ENCODE results near the gene CTIF.

Gene CTIF

GRCh38 chr18:48786455-48787202 is 247.8 kb downstream of the CTIF start:
- Histone ChIP-seq H3K9me3 (ENCODE audit: severe bottlenecking) (no peaks in the 10 kb centered on the region), H3K36me3 (ENCODE audit: low read depth) (no peaks in the 10 kb centered on the region; the same call in none of the 2 replicates), H3K4me3 (ENCODE audit: severe bottlenecking) (no peak overlapping the region), H3K27me3 (ENCODE audit: insufficient read depth, poor library complexity, severe bottlenecking) (no peaks in the 10 kb centered on the region), H3K27ac (ENCODE audit: poor library complexity, severe bottlenecking) (no peak overlapping the region), H3K4me1 (ENCODE audit: insufficient read depth, poor library complexity, severe bottlenecking) (no peaks in the 10 kb centered on the region)
- DNase-seq (ENCODE audit: low spot score) (peak; percentile 36), ATAC-seq (ENCODE audit: low read depth) (no peak)
- TF ChIP-seq CTCF (IDR thresholded peaks at IDR 0.05; ENCODE audit: poor library complexity, severe bottlenecking), result no peak

GRCh38 chr18:48787203-48788151 is 248.6 kb downstream of the CTIF start:
- Histone ChIP-seq H3K36me3 (ENCODE audit: low read depth) (no peaks in the 10 kb centered on the region; the same call in none of the 2 replicates), H3K27ac (ENCODE audit: poor library complexity, severe bottlenecking) (no peak overlapping the region), H3K4me3 (ENCODE audit: severe bottlenecking) (no peak overlapping the region), H3K27me3 (ENCODE audit: insufficient read depth, poor library complexity, severe bottlenecking) (no peaks in the 10 kb centered on the region), H3K4me1 (ENCODE audit: insufficient read depth, poor library complexity, severe bottlenecking) (no peaks in the 10 kb centered on the region), H3K9me3 (ENCODE audit: severe bottlenecking) (no peaks in the 10 kb centered on the region)
- no peak for TF ChIP-seq CTCF (IDR thresholded peaks at IDR 0.05; ENCODE audit: poor library complexity, severe bottlenecking)
- ATAC-seq (ENCODE audit: low read depth) (no peak), DNase-seq (ENCODE audit: low spot score) (peak; percentile 25)

- H3K27me3 ChIP-seq (ENCODE audit: insufficient read depth, poor library complexity, severe bottlenecking), result no peaks in the 10 kb centered on the region
- TF ChIP-seq CTCF (IDR thresholded peaks at IDR 0.05; ENCODE audit: poor library complexity, severe bottlenecking), result no peak
- H3K4me1 ChIP-seq (ENCODE audit: insufficient read depth, poor library complexity, severe bottlenecking), result no peaks in the 10 kb centered on the region
- peak; percentile 17 for DNase-seq (ENCODE audit: low spot score)
- H3K4me3 ChIP-seq (ENCODE audit: severe bottlenecking), result no peak overlapping the region
- no peak for ATAC-seq (ENCODE audit: low read depth)
- no peaks in the 10 kb centered on the region for H3K9me3 ChIP-seq (ENCODE audit: severe bottlenecking)
- no peak overlapping the region for H3K27ac ChIP-seq (ENCODE audit: poor library complexity, severe bottlenecking)
- no peaks in the 10 kb centered on the region; the same call in none of the 2 replicates for H3K36me3 ChIP-seq (ENCODE audit: low read depth)
Measured at GRCh38 chr18:48788373-48788772, 249.5 kb downstream of the CTIF start.

GRCh38 chr18:48789259-48789812 is 250.5 kb downstream of the CTIF start:
- no peak for TF ChIP-seq CTCF (IDR thresholded peaks at IDR 0.05; ENCODE audit: poor library complexity, severe bottlenecking)
- Histone ChIP-seq H3K4me3 (ENCODE audit: severe bottlenecking) (no peak overlapping the region), H3K4me1 (ENCODE audit: insufficient read depth, poor library complexity, severe bottlenecking) (no peaks in the 10 kb centered on the region), H3K9me3 (ENCODE audit: severe bottlenecking) (no peaks in the 10 kb centered on the region), H3K27ac (ENCODE audit: poor library complexity, severe bottlenecking) (no peak overlapping the region), H3K36me3 (ENCODE audit: low read depth) (no peaks in the 10 kb centered on the region; the same call in none of the 2 replicates), H3K27me3 (ENCODE audit: insufficient read depth, poor library complexity, severe bottlenecking) (no peaks in the 10 kb centered on the region)
- ATAC-seq (ENCODE audit: low read depth), result no peak
- no peak for DNase-seq (ENCODE audit: low spot score)
